ENCODE data around the gene PRKCE. TPM values are rescaled to one million over a fixed set of nuclear protein-coding genes. Genes with fewer than 3 reads are reported as not detected.
A peak's percentile ranks its signal among the peaks of the same experiment; 100 is the strongest.

PRKCE gene
- total and polyA plus RNA-seq, 7 donors, result 3.0 to 22.8 (median 16.1) TPM

DNA sequence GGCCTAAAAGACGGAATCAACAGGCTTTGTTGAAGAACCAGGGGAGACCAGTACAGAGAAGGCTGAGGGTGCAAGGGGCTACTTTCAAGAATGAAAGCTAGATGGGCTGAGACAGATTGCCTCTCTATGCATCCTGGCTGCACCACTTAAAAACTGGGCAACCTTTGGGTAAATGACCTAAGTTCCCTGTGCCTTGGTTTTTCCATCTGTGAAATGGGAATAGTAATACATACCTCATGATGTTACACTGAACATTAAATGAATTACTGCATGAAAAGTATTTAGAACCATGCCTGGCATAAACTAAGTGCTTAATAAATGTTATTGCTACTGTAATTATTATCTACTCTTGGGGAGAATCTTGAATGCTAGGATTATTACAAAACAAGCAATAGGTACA lies 106.5 kb downstream of the PRKCE start:
- Histone ChIP-seq H3K27me3 (ENCODE audit: insufficient read depth in 3 of 3, low read length in 2 of 3) (no peaks in the 10 kb centered on the region), H3K4me1 (peaks cover 24% of the 10 kb centered on the region), H3K36me3 (ENCODE audit: insufficient read depth in 1 of 2, low read depth in 1 of 2) (no peaks in the 10 kb centered on the region), H3K9me3 (no peaks in the 10 kb centered on the region), H3K27ac (no peak overlapping the region), H3K4me3 (no peak overlapping the region)
- DNase-seq, result no peak
- no peak for ATAC-seq
- WGBS, 3 donors, result 96 to 100% (median 98%) methylated on average over 1 of the region's 1 CpG
- intact Hi-C loops (cut with DNase I), result no loop called here
- TF ChIP-seq, protein P1, sequence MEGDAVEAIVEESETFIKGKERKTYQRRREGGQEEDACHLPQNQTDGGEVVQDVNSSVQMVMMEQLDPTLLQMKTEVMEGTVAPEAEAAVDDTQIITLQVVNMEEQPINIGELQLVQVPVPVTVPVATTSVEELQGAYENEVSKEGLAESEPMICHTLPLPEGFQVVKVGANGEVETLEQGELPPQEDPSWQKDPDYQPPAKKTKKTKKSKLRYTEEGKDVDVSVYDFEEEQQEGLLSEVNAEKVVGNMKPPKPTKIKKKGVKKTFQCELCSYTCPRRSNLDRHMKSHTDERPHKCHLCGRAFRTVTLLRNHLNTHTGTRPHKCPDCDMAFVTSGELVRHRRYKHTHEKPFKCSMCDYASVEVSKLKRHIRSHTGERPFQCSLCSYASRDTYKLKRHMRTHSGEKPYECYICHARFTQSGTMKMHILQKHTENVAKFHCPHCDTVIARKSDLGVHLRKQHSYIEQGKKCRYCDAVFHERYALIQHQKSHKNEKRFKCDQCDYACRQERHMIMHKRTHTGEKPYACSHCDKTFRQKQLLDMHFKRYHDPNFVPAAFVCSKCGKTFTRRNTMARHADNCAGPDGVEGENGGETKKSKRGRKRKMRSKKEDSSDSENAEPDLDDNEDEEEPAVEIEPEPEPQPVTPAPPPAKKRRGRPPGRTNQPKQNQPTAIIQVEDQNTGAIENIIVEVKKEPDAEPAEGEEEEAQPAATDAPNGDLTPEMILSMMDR (IDR thresholded peaks at IDR 0.05), result no peak

DNA sequence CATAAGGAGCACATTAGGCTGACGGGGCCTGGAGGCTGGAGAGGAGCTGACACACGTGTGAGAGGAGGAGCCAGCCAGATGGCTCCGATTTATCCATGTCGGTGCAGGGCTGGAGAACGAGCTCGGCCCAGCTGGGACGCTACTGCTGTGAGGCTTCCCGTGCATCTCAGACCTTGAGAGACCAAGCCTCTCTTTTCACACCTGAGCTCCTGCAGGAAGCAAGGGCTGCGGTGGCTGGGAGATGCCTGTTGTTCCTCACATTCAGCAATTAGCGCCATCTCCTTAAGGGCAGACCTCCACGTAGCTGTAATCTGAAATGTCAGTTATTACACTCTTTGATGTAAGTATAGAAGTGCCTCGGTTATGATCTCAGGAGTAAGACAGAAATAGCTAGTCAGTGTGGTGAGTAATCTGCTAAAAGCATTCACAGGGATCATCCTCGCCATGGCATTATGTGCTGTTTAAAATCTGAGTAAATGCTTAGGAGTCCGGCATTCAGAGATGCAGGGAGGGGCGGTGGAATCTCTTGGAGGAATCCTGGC lies 107.9 kb downstream of the PRKCE start:
- WGBS, 3 donors, result 21 to 32% (median 21%) methylated on average over 15 of the region's 15 CpGs
- DNase-seq (peak; percentile 49 to 72), ATAC-seq (peak; percentile 94 to 97 (median 96))
- Histone ChIP-seq H3K27ac (peak overlapping the region; percentile 88), H3K27me3 (ENCODE audit: insufficient read depth in 3 of 3, low read length in 2 of 3) (no peaks in the 10 kb centered on the region), H3K36me3 (ENCODE audit: insufficient read depth in 1 of 2, low read depth in 1 of 2) (no peaks in the 10 kb centered on the region), H3K9me3 (no peaks in the 10 kb centered on the region), H3K4me3 (peak overlapping the region; percentile 53), H3K4me1 (peaks cover 24% of the 10 kb centered on the region)
- TF ChIP-seq, protein P1 (IDR thresholded peaks at IDR 0.05), result no peak
- intact Hi-C loops (cut with DNase I), result no loop called here

DNA sequence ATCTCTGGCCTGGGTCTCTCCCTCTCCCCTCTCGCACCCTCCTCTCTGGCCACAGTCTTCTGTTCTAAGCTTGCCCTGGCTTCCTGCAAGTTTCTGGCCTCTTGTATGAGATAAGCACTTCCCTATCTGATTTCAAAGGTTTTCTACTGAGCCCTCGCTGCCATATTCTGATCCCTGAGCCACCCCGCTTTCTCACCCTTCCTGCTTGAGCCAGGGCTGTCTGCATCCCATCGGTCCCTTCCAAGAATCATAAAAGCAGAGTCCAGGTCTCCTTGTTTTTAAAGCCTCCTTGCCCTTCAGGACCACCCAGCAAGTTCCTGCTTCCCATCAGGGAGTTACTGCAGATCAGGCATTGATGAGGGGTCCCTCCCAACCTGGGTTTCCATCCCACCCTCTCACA lies 110.2 kb downstream of the PRKCE start:
- ATAC-seq, result no peak
- Histone ChIP-seq H3K4me1 (peaks cover 39% of the 10 kb centered on the region), H3K27me3 (ENCODE audit: insufficient read depth in 3 of 3, low read length in 2 of 3) (no peaks in the 10 kb centered on the region), H3K9me3 (no peaks in the 10 kb centered on the region), H3K36me3 (ENCODE audit: insufficient read depth in 1 of 2, low read depth in 1 of 2) (no peaks in the 10 kb centered on the region), H3K27ac (no peak overlapping the region), H3K4me3 (no peak overlapping the region)
- intact Hi-C loops (cut with DNase I), result no loop called here
- WGBS, 3 donors, result 90 to 94% (median 92%) methylated on average over 4 of the region's 4 CpGs
- TF ChIP-seq, protein P1 (IDR thresholded peaks at IDR 0.05), result no peak
- no peak for DNase-seq

GRCh38 chr2:45763255-45763654 lies 111.8 kb downstream of the PRKCE start:
- Histone ChIP-seq H3K4me1 (peaks cover 37% of the 10 kb centered on the region), H3K4me3 (no peak overlapping the region), H3K27me3 (ENCODE audit: insufficient read depth in 3 of 3, low read length in 2 of 3) (no peaks in the 10 kb centered on the region), H3K27ac (no peak overlapping the region), H3K36me3 (ENCODE audit: insufficient read depth in 1 of 2, low read depth in 1 of 2) (no peaks in the 10 kb centered on the region), H3K9me3 (no peaks in the 10 kb centered on the region)
- intact Hi-C loops (cut with DNase I), result no loop called here
- ATAC-seq (no peak), DNase-seq (no peak)
- TF ChIP-seq, protein P1 (IDR thresholded peaks at IDR 0.05), result no peak
- WGBS, 3 donors, result 92 to 99% (median 98%) methylated on average over 2 of the region's 2 CpGs

DNA sequence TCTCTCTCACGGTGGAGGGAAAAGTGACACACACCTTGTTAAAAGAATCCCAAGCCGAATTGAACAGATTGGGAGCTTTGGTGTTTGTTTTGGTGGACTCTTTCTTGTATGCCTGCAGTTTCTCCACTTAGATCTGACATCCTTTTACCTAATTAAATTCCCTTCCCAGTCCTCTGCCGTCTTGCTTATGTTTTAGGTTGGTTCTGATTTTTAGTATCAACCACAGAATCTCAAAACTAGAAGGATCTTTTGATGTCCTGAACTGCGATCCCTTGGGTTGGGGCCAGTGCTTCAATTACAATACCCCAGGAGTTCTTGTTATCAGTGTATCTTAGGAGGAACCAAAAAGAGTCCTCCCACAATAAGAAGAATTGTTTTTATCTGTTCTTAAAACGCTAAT lies 112.3 kb downstream of the PRKCE start:
- no peak overlapping the region for H3K4me3 ChIP-seq
- TF ChIP-seq, protein P1 (IDR thresholded peaks at IDR 0.05), result no peak
- peaks cover 32% of the 10 kb centered on the region for H3K4me1 ChIP-seq
- no peak overlapping the region for H3K27ac ChIP-seq
- no peaks in the 10 kb centered on the region for H3K9me3 ChIP-seq
- ATAC-seq, result no peak
- DNase-seq, result no peak
- no peaks in the 10 kb centered on the region for H3K36me3 ChIP-seq (ENCODE audit: insufficient read depth in 1 of 2, low read depth in 1 of 2)
- WGBS, 3 donors, result 85 to 91% (median 90%) methylated on average over 5 of the region's 5 CpGs
- intact Hi-C loops (cut with DNase I), result no loop called here
- no peaks in the 10 kb centered on the region for H3K27me3 ChIP-seq (ENCODE audit: insufficient read depth in 3 of 3, low read length in 2 of 3)

Data from psoas muscle (tissue), 8 donors.